Measurements from ENCODE around the gene TSHZ2.

DNA sequence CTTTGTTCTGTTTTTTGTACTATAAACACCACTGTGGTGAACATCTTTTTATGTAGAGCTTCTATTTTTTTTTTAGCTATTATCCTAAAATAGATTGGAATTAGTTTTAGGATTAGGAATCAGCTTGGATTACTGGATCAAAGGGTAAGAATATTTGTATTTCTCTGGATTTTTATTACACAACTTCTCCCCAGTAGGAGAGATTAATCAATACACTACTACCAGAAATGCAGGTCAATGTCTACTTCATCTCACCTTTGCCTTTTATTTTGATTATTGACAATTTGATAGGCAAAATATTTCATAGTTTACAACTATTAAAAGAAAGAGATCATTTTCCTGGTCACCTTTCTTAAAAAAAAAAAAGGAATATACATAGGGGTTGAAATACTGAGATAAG is 191.9 kb downstream of the TSHZ2 start:
- TF ChIP-seq, protein P1, sequence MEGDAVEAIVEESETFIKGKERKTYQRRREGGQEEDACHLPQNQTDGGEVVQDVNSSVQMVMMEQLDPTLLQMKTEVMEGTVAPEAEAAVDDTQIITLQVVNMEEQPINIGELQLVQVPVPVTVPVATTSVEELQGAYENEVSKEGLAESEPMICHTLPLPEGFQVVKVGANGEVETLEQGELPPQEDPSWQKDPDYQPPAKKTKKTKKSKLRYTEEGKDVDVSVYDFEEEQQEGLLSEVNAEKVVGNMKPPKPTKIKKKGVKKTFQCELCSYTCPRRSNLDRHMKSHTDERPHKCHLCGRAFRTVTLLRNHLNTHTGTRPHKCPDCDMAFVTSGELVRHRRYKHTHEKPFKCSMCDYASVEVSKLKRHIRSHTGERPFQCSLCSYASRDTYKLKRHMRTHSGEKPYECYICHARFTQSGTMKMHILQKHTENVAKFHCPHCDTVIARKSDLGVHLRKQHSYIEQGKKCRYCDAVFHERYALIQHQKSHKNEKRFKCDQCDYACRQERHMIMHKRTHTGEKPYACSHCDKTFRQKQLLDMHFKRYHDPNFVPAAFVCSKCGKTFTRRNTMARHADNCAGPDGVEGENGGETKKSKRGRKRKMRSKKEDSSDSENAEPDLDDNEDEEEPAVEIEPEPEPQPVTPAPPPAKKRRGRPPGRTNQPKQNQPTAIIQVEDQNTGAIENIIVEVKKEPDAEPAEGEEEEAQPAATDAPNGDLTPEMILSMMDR (conservative IDR thresholded peaks at IDR 0.05): no peak
- no peak for TF ChIP-seq ZFX (IDR thresholded peaks at IDR 0.05)

All from C4-2B (cell line).